Measurements from ENCODE around the gene ZDHHC12. TPM values are rescaled to one million over a fixed set of nuclear protein-coding genes. Genes with fewer than 3 reads are reported as not detected.

ZDHHC12 gene
- total RNA-seq, 2 experiments from 2014 or later = 45.3 to 49.5 TPM

GRCh38 chr9:128729302-128729701, 5.4 kb upstream of the ZDHHC12 start:
- Mint-ChIP-seq H3K9me3 (ENCODE audit: low read depth) (no peaks in the 10 kb centered on the region), H3K4me3 (no peak overlapping the region), H3K4me1 (peaks cover 8% of the 10 kb centered on the region), H3K36me3 (ENCODE audit: low read depth) (peaks cover 2% of the 10 kb centered on the region), H3K27ac (no peak overlapping the region), H3K27me3 (no peaks in the 10 kb centered on the region)
- CTCF ChIA-PET = no interaction called here
- intact Hi-C loops (cut with DNase I, micrococcal nuclease) = loop anchor here (10.0 kb wide), 2 partner anchors 45 to 455 kb away; partner anchors contain the start of genes GOLGA2 (in 1 of the 2), SWI5 (in 1 of the 2) and ZER1 (in 1 of the 2)
- ATAC-seq (no peak), DNase-seq (no peak)
- POLR2A ChIA-PET = no interaction called here

- ChIA-PET CTCF (interaction anchor here (0.7 kb wide), 2 partner anchors 410 to 545 kb away, joined by 3 to 5 read pairs; no protein-coding TSS in a partner anchor), POLR2A (no interaction called here)
- Mint-ChIP-seq H3K4me1 (peaks cover 13% of the 10 kb centered on the region), H3K27ac (no peak overlapping the region), H3K9me3 (ENCODE audit: low read depth) (no peaks in the 10 kb centered on the region), H3K27me3 (no peaks in the 10 kb centered on the region), H3K4me3 (no peak overlapping the region), H3K36me3 (ENCODE audit: low read depth) (peaks cover 5% of the 10 kb centered on the region)
- DNase-seq (no peak), ATAC-seq (no peak)
- intact Hi-C loops (cut with DNase I, micrococcal nuclease) = loop anchor here (10.0 kb wide), 2 partner anchors 47 to 453 kb away; partner anchors contain the start of genes GOLGA2 (in 1 of the 2), SWI5 (in 1 of the 2) and ZER1 (in 1 of the 2)
Measured at GRCh38 chr9:128728298-128728697, 4.4 kb upstream of the ZDHHC12 start.

GRCh38 chr9:128727640-128728248, 3.8 kb upstream of the ZDHHC12 start:
- Mint-ChIP-seq H3K9me3 (ENCODE audit: low read depth) (no peaks in the 10 kb centered on the region), H3K4me1 (peaks cover 18% of the 10 kb centered on the region), H3K27ac (no peak overlapping the region), H3K27me3 (no peaks in the 10 kb centered on the region), H3K36me3 (ENCODE audit: low read depth) (peaks cover 5% of the 10 kb centered on the region), H3K4me3 (no peak overlapping the region)
- DNase-seq (no peak), ATAC-seq (no peak)
- ChIA-PET POLR2A (no interaction called here), CTCF (interaction anchor here (0.5 to 0.7 kb wide), 2 partner anchors 26 to 546 kb away, joined by 3 read pairs; no protein-coding TSS in a partner anchor)
- intact Hi-C loops (cut with DNase I, micrococcal nuclease) = loop anchor here (10.0 kb wide), 2 partner anchors 47 to 453 kb away; partner anchors contain the start of genes GOLGA2 (in 1 of the 2), SWI5 (in 1 of the 2) and ZER1 (in 1 of the 2)

DNA sequence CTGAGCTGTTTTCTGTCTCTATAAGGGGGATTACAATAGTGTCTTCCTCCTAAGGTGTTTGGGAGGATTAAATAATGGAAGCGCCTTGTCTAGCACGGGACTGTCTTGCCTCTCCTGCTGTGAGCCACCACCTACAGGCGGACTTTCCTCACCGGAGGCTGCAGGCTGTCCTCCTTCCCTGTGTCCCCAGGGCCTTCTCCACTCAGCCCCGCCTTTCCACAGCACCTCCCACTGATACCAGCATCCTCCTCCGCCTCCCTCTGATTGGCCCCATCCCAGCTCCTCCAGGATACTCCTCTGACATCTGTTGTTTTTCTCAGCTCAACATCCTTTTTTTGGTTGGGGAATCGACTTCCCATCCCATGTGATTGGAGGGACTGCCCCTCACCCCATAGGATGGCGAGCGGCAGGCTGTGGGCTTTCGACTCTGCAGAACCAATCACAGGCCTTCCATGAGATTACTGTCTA, 851 bp upstream of the ZDHHC12 start:
- no peaks in the 10 kb centered on the region for H3K9me3 Mint-ChIP-seq (ENCODE audit: low read depth)
- CTCF ChIA-PET = interaction anchor here (0.6 to 1.8 kb wide), 6 partner anchors 21 to 93 kb away, joined by 3 to 6 read pairs (median 3); partner anchors contain the start of gene PKN3
- H3K4me1 Mint-ChIP-seq = peaks cover 25% of the 10 kb centered on the region
- H3K4me3 Mint-ChIP-seq = peak overlapping the region; percentile 95
- DNase-seq = peak; percentile 70
- POLR2A ChIA-PET = interaction anchor here (0.6 to 1.2 kb wide), 8 partner anchors 25 to 402 kb away, joined by 3 to 4 read pairs (median 3); partner anchors contain the start of genes ENDOG and SPOUT1
- intact Hi-C loops (cut with DNase I, micrococcal nuclease) = loop anchor here (1.0 to 10.0 kb wide), 25 partner anchors 22 to 564 kb away; partner anchors contain the start of genes DYNC2I2 (in 2 of the 2), SET (in 2 of the 2), SPTAN1 (in 2 of the 2) and ZER1 (in 2 of the 2)
- ATAC-seq = peak; percentile 21
- peak overlapping the region; percentile 94 for H3K27ac Mint-ChIP-seq
- H3K36me3 Mint-ChIP-seq (ENCODE audit: low read depth) = peaks cover 15% of the 10 kb centered on the region
- no peaks in the 10 kb centered on the region for H3K27me3 Mint-ChIP-seq

- H3K27me3 Mint-ChIP-seq = no peaks in the 10 kb centered on the region
- POLR2A ChIA-PET = interaction anchor here (0.6 to 1.1 kb wide), 4 partner anchors 23 to 271 kb away, joined by 3 to 4 read pairs (median 4); partner anchors contain the start of gene ENDOG
- intact Hi-C loops (cut with DNase I, micrococcal nuclease) = loop anchor here (10.0 kb wide), 2 partner anchors 51 to 449 kb away; partner anchors contain the start of genes GOLGA2 (in 1 of the 2), SWI5 (in 1 of the 2) and ZER1 (in 1 of the 2)
- peaks cover 15% of the 10 kb centered on the region for H3K36me3 Mint-ChIP-seq (ENCODE audit: low read depth)
- peak overlapping the region; percentile 95 for H3K4me3 Mint-ChIP-seq
- DNase-seq (no peak), ATAC-seq (no peak)
- CTCF ChIA-PET = interaction anchor here (1.8 kb wide), 1 partner anchor 94 kb away, joined by 6 read pairs; no protein-coding TSS in a partner anchor
- peak overlapping the region; percentile 88 for H3K27ac Mint-ChIP-seq
- H3K9me3 Mint-ChIP-seq (ENCODE audit: low read depth) = no peaks in the 10 kb centered on the region
- H3K4me1 Mint-ChIP-seq = peaks cover 25% of the 10 kb centered on the region
Measured at GRCh38 chr9:128723352-128723865, 518 bp downstream of the ZDHHC12 start.

DNA sequence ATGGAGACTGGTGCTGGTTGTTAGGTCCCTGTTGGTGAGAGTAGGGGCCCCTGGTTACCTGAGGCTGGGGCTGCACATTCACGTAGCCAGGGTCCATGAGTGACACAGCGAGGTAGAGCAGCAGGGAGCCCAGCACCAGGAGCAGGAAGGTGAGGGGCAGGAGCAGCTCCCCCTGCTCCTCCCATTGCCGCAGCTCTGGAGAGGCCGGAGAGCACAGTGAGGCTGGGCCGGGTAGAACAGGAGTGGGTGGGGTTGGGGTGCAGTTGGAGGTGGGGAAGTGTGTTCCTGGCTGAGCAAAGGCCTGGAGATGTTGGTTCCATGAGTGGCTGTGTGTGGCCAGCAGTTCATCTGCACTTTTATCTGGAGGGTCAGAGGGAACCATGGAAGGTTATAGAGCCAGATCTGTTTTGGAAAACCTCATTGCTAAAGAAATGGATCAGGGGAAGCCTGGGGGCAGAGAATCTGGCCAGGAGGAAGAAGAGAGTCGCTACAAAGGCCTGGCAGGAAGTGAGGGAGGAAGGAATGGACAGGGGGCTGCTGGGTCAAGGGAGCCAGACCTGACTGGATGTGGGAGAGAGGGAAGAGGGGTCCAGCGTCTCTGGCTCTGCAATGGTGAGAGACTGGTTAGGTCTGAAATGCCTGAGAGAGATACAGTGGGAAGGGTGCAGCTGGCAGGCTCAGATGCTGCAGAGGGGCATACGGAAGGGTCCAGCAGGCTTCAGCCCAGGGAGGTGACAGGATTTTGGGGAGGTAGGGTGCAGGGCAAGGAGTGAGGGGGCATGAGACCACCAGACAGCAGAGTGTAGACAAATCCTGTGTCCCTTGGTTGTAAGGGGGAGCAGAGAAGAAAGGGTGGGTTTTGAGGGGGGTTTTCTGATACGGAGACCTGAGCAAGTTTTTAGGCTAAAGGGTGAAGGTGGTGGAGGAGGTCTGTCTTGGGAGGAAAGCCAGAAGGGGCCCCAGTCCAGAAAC, 1.3 kb downstream of the ZDHHC12 start:
- ATAC-seq (no peak), DNase-seq (no peak)
- H3K27ac Mint-ChIP-seq = peak overlapping the region; percentile 69
- intact Hi-C loops (cut with DNase I, micrococcal nuclease) = loop anchor here (10.0 kb wide), 2 partner anchors 52 to 448 kb away; partner anchors contain the start of genes GOLGA2 (in 1 of the 2), SWI5 (in 1 of the 2) and ZER1 (in 1 of the 2)
- H3K9me3 Mint-ChIP-seq (ENCODE audit: low read depth) = no peaks in the 10 kb centered on the region
- peaks cover 15% of the 10 kb centered on the region for H3K36me3 Mint-ChIP-seq (ENCODE audit: low read depth)
- no peaks in the 10 kb centered on the region for H3K27me3 Mint-ChIP-seq
- peaks cover 25% of the 10 kb centered on the region for H3K4me1 Mint-ChIP-seq
- ChIA-PET CTCF (interaction anchor here (0.6 to 0.7 kb wide), 2 partner anchors 60 to 214 kb away, joined by 3 to 4 read pairs; no protein-coding TSS in a partner anchor), POLR2A (no interaction called here)
- peak overlapping the region; percentile 95 for H3K4me3 Mint-ChIP-seq

DNA sequence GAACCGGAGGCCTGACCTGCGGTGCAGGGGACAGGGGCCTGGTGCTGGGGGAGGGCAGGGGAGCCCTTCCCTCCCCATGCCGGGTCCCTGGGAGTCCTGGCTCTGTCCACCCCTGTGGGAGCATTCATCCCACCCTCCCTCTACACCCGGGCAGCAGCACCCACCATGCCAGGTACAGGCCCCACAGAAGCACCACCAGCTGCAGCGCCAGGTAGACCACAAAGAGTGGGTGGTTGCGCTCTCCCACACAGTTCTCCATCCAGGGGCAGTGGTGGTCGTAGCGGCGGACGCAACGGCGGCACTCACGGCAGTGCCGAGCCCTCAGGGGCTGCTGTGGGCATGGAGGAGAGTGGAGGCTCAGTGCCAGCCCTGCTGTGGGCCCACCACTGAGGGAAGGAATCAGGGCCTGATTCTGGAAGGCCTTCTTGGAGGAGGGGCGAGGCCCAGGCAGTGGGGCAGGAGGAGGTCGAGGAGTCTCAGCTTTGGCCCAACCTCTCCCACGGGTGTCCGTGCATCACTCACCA, 2.4 kb downstream of the ZDHHC12 start:
- Mint-ChIP-seq H3K36me3 (ENCODE audit: low read depth) (peaks cover 15% of the 10 kb centered on the region), H3K4me3 (no peak overlapping the region), H3K9me3 (ENCODE audit: low read depth) (no peaks in the 10 kb centered on the region), H3K4me1 (peaks cover 25% of the 10 kb centered on the region), H3K27ac (no peak overlapping the region), H3K27me3 (no peaks in the 10 kb centered on the region)
- ATAC-seq = no peak
- ChIA-PET POLR2A (interaction anchor here (0.7 kb wide), 1 partner anchor 37 kb away, joined by 3 read pairs; no protein-coding TSS in a partner anchor), CTCF (no interaction called here)
- DNase-seq = no peak
- intact Hi-C loops (cut with DNase I, micrococcal nuclease) = loop anchor here (10.0 kb wide), 2 partner anchors 53 to 447 kb away; partner anchors contain the start of genes GOLGA2 (in 1 of the 2), SWI5 (in 1 of the 2) and ZER1 (in 1 of the 2)

GRCh38 chr9:128720841-128721486, 3.0 kb downstream of the ZDHHC12 start:
- Mint-ChIP-seq H3K4me1 (peaks cover 25% of the 10 kb centered on the region), H3K27ac (no peak overlapping the region), H3K27me3 (no peaks in the 10 kb centered on the region), H3K9me3 (ENCODE audit: low read depth) (no peaks in the 10 kb centered on the region), H3K36me3 (ENCODE audit: low read depth) (peaks cover 15% of the 10 kb centered on the region), H3K4me3 (no peak overlapping the region)
- intact Hi-C loops (cut with DNase I, micrococcal nuclease) = loop anchor here (10.0 kb wide), 2 partner anchors 54 to 446 kb away; partner anchors contain the start of genes GOLGA2 (in 1 of the 2), SWI5 (in 1 of the 2) and ZER1 (in 1 of the 2)
- ChIA-PET CTCF (no interaction called here), POLR2A (no interaction called here)
- DNase-seq (no peak), ATAC-seq (no peak)

DNA sequence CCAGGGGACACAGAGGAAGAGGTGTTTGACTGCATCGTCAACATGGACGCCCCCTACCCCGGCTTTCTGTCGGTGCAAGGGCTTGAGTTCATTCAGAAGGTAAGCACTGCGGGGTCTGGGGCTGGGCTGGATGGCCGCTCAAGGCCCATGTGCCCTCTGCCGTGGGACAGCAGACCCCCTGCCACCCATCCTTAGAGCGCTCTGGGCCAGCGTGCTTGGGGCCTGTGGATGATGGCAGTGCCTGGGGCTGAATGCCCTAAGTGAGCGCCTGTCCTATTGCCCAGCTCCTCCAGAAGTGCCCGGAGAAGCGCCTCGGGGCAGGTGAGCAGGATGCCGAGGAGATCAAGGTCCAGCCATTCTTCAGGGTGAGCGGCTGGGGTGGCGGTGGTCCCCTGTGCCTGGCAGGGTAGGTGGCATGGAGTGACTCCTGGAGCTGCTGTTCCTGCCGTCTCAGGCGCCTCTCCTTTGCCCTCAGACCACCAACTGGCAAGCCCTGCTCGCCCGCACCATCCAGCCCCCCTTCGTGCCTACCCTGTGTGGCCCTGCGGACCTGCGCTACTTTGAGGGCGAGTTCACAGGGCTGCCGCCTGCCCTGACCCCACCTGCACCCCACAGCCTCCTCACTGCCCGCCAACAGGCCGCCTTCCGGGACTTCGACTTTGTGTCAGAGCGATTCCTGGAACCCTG, 3.9 kb downstream of the ZDHHC12 start:
- H3K36me3 Mint-ChIP-seq (ENCODE audit: low read depth) = peaks cover 15% of the 10 kb centered on the region
- H3K9me3 Mint-ChIP-seq (ENCODE audit: low read depth) = no peaks in the 10 kb centered on the region
- no peaks in the 10 kb centered on the region for H3K27me3 Mint-ChIP-seq
- no peak for DNase-seq
- no peak overlapping the region for H3K4me3 Mint-ChIP-seq
- ChIA-PET POLR2A (no interaction called here), CTCF (interaction anchor here (0.6 to 1.3 kb wide), 2 partner anchors 18 to 1981 kb away, joined by 3 read pairs; no protein-coding TSS in a partner anchor)
- intact Hi-C loops (cut with DNase I, micrococcal nuclease) = loop anchor here (10.0 kb wide), 2 partner anchors 55 to 445 kb away; partner anchors contain the start of genes GOLGA2 (in 1 of the 2), SWI5 (in 1 of the 2) and ZER1 (in 1 of the 2)
- H3K4me1 Mint-ChIP-seq = peaks cover 23% of the 10 kb centered on the region
- H3K27ac Mint-ChIP-seq = no peak overlapping the region
- no peak for ATAC-seq
